ENCODE results near the gene GALNT8. TPM values are rescaled to one million over a fixed set of nuclear protein-coding genes. Genes with fewer than 3 reads are reported as not detected.
A peak's percentile ranks its signal among the peaks of the same experiment; 100 is the strongest.

Gene GALNT8
- total RNA-seq, 1 donor from 2014 or later: 0.82 TPM

DNA sequence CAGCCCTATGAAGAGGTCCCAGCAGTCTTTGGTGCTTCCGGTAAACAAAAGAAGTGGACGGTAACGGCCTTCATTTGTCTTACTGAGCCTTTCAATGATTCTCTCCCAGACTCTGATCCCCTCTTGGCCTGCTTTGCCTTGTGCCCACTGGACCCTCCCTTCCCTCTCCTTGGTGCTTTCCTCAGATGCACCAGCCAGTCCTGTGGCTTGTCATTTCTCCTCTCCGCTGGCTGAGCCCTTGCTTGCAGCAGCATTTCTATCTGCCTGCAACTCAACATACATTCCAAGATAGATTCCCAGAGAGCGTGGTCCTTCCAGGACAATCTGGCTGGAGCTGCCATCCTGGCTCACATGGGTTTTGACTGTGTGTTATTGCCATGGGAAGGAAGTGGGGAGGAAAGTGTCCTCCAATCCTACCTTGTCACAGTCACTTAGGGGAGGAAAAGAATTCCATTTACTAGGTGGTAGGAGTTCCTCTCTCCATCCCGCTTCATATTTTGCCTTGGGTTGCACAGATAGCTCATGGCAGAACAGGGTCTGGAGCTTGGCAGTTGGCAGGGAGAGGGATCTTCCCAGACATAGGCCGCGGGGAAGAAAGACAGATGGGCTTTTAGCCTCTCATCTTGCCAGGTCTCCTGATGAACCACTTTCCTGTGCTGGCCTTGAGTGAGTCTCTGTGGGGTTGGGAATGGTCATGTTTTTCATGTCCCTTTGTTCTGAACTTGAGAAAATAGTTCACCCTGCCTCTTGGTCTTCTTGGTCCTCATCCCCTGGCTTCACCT lies 96.7 kb downstream of the GALNT8 start:
- intact Hi-C loops (cut with micrococcal nuclease): no loop called here
- Mint-ChIP-seq H3K9me3 (no peaks in the 10 kb centered on the region), H3K36me3 (ENCODE audit: low read depth) (peaks cover 9% of the 10 kb centered on the region), H3K4me3 (no peak overlapping the region), H3K27ac (no peak overlapping the region), H3K27me3 (no peaks in the 10 kb centered on the region), H3K4me1 (peaks cover 23% of the 10 kb centered on the region)
- DNase-seq: no peak

DNA sequence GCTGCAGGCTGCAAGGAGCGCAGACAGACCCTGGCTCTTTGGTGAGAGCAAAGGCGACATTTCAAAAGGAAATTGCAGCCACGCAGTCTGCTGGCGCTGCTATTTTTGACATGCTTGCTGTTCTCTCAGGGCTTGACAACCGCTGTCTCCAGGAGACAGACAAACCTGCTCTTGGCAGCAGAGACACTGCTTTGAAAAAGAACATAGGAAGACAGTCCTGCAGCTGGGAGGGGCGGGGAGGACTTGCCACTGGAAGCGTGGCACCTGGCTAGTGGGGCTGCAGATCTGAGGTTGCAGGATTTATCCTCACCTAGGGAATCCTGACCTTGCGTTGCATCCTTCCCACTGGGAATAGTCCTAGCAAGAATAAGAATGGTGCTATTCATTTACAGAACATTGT lies 97.7 kb downstream of the GALNT8 start:
- peaks cover 27% of the 10 kb centered on the region for H3K4me1 Mint-ChIP-seq
- intact Hi-C loops (cut with micrococcal nuclease): no loop called here
- H3K36me3 Mint-ChIP-seq (ENCODE audit: low read depth): peaks cover 14% of the 10 kb centered on the region
- H3K27me3 Mint-ChIP-seq: no peaks in the 10 kb centered on the region
- H3K4me3 Mint-ChIP-seq: peak overlapping the region; percentile 12
- no peaks in the 10 kb centered on the region for H3K9me3 Mint-ChIP-seq
- no peak overlapping the region for H3K27ac Mint-ChIP-seq
- DNase-seq: peak; percentile 63

DNA sequence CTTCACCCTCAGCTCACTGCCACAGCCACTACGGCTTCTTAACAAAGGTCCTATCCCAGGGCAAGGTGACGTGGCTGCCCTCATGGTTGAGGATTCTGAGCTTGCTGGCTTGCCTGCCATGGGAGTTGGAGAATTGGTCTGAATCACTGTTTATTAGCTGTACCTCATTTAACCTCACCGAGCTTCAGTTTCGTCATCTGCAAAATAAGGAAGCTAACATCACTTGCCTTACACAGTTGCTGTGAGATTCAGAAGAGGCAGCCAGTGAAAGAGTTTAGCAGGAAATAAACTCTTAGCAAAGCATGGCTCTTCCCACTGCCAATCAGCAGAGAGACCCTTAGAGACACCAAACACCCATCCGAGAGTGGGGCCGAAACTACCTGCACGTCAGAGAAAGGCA lies 99.5 kb downstream of the GALNT8 start:
- DNase-seq: no peak
- Mint-ChIP-seq H3K36me3 (ENCODE audit: low read depth) (peaks cover 15% of the 10 kb centered on the region), H3K9me3 (no peaks in the 10 kb centered on the region), H3K27me3 (no peaks in the 10 kb centered on the region), H3K27ac (no peak overlapping the region), H3K4me1 (peaks cover 28% of the 10 kb centered on the region), H3K4me3 (no peak overlapping the region)
- intact Hi-C loops (cut with micrococcal nuclease): loop anchor here (10.0 kb wide), 1 partner anchor 945 kb away; the partner anchor contains the start of gene PARP11

DNA sequence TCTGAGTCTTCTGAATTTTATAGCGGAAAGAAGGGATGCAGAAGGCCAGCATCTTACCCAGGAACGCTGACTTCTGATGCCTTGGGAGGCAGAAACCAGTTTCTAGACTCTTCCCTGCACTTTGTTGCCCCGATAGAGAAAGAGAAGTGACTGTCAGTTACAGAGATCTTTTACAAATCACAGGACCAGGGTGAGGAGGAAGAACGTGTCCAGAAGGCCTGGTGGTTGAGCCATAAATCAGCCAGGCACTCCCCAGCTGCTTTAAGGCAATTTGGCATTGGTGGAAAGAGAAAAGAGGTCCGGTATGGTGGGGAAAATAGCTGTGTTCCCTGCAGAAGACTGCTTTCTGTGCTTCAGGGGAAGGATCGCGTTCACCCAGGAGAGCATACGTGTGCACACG lies 100.8 kb downstream of the GALNT8 start:
- Mint-ChIP-seq H3K27me3 (no peaks in the 10 kb centered on the region), H3K4me1 (peaks cover 37% of the 10 kb centered on the region), H3K9me3 (no peaks in the 10 kb centered on the region), H3K27ac (no peak overlapping the region), H3K36me3 (ENCODE audit: low read depth) (peaks cover 20% of the 10 kb centered on the region), H3K4me3 (no peak overlapping the region)
- intact Hi-C loops (cut with micrococcal nuclease): loop anchor here (10.0 kb wide), 1 partner anchor 946 kb away; the partner anchor contains the start of gene PARP11
- DNase-seq: no peak

Other genes starting within 250 kb of the GALNT8 start
- 31.4 and 35.8 TPM in 2 replicates for gene RAD51AP1, start 181.5 kb upstream of the GALNT8 start, total RNA-seq
- gene DYRK4, start 158.2 kb upstream of the GALNT8 start, total RNA-seq: 26.6 and 29.9 TPM in 2 replicates
- 0.42 and 1.1 TPM in 2 replicates for gene AKAP3, start 71.3 kb upstream of the GALNT8 start, total RNA-seq
- gene NDUFA9, start 71.3 kb upstream of the GALNT8 start, total RNA-seq: 130 and 139 TPM in 2 replicates
- gene KCNA1, start 189.5 kb downstream of the GALNT8 start, total RNA-seq: not detected in 2 replicates